Mammary epithelial cell (primary cell): ENCODE measurements around the gene PAH.

Experiments used
- EZH2 ChIP-seq: IDR thresholded peaks from 2 replicates; pipeline ENCODE4 v1.6.1; 2012; ENCODE audit warnings: low read length, inconsistent platforms, borderline replicate concordance
- TF ChIP-seq, protein P1 (sequence below), 2 donors: IDR thresholded peaks in 1 of 2; conservative IDR thresholded peaks in 1 of 2; 2 replicates each; pipeline ENCODE4 v1.5.1; 2011 to 2012; ENCODE audit warnings: inconsistent platforms in 2 of 2, low read length in 2 of 2, mild to moderate bottlenecking in 2 of 2, control low read depth in 1 of 2, low read depth in 1 of 2; ENCODE audit not compliant: insufficient read depth in 1 of 2; ENCODE audit errors: extremely low read depth in 1 of 2

GRCh38 chr12:102955926-102956737 lies 39.1 kb upstream of the PAH start:
- no peak for TF ChIP-seq EZH2
- TF ChIP-seq, protein P1, sequence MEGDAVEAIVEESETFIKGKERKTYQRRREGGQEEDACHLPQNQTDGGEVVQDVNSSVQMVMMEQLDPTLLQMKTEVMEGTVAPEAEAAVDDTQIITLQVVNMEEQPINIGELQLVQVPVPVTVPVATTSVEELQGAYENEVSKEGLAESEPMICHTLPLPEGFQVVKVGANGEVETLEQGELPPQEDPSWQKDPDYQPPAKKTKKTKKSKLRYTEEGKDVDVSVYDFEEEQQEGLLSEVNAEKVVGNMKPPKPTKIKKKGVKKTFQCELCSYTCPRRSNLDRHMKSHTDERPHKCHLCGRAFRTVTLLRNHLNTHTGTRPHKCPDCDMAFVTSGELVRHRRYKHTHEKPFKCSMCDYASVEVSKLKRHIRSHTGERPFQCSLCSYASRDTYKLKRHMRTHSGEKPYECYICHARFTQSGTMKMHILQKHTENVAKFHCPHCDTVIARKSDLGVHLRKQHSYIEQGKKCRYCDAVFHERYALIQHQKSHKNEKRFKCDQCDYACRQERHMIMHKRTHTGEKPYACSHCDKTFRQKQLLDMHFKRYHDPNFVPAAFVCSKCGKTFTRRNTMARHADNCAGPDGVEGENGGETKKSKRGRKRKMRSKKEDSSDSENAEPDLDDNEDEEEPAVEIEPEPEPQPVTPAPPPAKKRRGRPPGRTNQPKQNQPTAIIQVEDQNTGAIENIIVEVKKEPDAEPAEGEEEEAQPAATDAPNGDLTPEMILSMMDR (conservative IDR thresholded peaks at IDR 0.05 in 1 of 2, IDR thresholded peaks at IDR 0.05 in 1 of 2; ENCODE audit: extremely low read depth in 1 of 2, insufficient read depth in 1 of 2, low read depth in 1 of 2, low read length in 2 of 2), result no peak
